GM12865 (cell line): ENCODE data around the gene OPN4.

Experiments
- DNase-seq: peaks from one replicate; pipeline ENCODE4 v3.0.0; 2010; ENCODE audit warnings: low read depth
- H3K4me3 ChIP-seq: 2 replicates; pipeline ENCODE4 v1.5.1; 2011; ENCODE audit warnings: mild to moderate bottlenecking, low read depth, low read length, control low read depth
- TF ChIP-seq, protein P1 (sequence below): IDR thresholded peaks from 2 replicates; pipeline ENCODE4 v1.5.1; 2011; ENCODE audit warnings: low read length, control low read depth, low read depth, inconsistent platforms; ENCODE audit not compliant: insufficient read depth; ENCODE audit errors: missing control alignments

The OPN4 gene

GRCh38 chr10:86653379-86653778 lies 968 bp upstream of the OPN4 start:
- no peak overlapping the region for H3K4me3 ChIP-seq
- TF ChIP-seq, protein P1, sequence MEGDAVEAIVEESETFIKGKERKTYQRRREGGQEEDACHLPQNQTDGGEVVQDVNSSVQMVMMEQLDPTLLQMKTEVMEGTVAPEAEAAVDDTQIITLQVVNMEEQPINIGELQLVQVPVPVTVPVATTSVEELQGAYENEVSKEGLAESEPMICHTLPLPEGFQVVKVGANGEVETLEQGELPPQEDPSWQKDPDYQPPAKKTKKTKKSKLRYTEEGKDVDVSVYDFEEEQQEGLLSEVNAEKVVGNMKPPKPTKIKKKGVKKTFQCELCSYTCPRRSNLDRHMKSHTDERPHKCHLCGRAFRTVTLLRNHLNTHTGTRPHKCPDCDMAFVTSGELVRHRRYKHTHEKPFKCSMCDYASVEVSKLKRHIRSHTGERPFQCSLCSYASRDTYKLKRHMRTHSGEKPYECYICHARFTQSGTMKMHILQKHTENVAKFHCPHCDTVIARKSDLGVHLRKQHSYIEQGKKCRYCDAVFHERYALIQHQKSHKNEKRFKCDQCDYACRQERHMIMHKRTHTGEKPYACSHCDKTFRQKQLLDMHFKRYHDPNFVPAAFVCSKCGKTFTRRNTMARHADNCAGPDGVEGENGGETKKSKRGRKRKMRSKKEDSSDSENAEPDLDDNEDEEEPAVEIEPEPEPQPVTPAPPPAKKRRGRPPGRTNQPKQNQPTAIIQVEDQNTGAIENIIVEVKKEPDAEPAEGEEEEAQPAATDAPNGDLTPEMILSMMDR, result no peak
- DNase-seq, result no peak

- no peak overlapping the region for H3K4me3 ChIP-seq
- TF ChIP-seq, protein P1, result no peak
- DNase-seq, result no peak
These were observed 360 bp upstream of the OPN4 start for GRCh38 chr10:86653987-86654386.

DNA sequence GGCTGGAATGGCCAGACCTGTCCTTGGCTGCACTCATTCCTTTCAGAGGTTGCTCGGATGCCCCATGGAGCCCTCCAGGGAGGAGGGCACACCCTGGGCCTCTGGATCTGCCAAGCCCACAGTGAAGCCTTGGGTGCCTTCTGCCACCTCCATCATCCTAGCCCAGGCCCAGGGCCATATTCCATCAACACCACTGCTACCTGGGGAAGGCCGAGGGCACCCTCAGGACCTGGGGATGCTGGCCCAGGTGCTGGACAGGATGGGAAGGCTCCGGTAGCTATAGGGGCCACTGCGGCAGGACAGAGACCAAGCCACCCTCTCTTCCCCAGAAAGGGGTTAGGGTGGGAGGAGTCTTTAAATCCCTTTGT lies 810 bp downstream of the OPN4 start:
- no peak for DNase-seq
- no peak overlapping the region for H3K4me3 ChIP-seq
- TF ChIP-seq, protein P1, result no peak

GRCh38 chr10:86655596-86655995 lies 1.2 kb downstream of the OPN4 start:
- H3K4me3 ChIP-seq, result no peak overlapping the region
- DNase-seq, result no peak
- TF ChIP-seq, protein P1, result no peak

GRCh38 chr10:86657011-86657395 lies 2.7 kb downstream of the OPN4 start:
- no peak for DNase-seq
- H3K4me3 ChIP-seq, result no peak overlapping the region
- TF ChIP-seq, protein P1, result no peak

DNA sequence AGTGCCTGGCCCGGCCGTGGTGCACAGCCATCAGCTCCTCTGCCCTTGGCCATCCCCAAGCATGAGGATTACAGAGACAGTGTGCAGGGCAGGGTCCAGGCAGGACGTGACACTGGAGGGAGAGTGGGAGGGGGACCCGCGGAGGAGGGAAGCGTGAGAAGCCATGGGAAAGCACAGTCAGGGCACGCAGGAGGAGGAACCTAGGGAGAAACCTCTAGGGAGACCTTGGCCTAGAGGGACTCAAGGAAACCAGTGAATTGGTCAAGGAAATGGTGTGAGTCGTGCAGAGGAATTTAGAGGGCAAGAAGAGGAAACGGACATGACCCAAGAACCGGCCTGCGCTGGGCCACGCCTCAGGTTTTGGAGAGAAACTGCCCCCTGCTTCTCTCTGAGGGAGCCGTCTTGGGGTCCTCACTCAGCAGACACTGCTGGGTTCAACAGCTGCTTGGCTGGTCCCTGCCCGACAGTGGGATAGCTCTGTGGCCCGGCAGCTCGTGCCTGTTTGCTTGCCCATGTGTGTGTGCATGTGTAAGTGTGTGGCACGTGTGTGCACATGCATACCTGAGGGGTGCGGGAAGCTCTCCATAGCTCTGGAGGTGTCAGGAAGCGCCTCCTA lies 3.2 kb downstream of the OPN4 start:
- TF ChIP-seq, protein P1, result no peak
- no peak overlapping the region for H3K4me3 ChIP-seq
- DNase-seq, result no peak

DNA sequence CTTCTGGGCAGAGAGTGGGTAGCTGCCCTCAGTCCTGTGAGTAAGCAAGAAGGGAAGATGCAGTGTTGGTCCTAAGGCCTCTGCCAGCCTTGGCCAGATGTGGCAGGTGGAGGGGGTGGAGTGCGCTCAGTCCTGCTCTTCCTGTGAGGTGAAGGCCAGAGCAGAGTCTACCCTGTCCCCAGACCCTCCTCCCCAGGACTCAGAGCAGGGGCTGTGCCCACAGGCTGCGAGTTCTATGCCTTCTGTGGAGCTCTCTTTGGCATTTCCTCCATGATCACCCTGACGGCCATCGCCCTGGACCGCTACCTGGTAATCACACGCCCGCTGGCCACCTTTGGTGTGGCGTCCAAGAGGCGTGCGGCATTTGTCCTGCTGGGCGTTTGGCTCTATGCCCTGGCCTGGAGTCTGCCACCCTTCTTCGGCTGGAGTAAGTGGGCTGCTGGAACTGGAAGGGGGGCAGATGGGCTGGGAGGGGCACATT lies 4.0 kb downstream of the OPN4 start:
- no peak overlapping the region for H3K4me3 ChIP-seq
- DNase-seq, result no peak
- TF ChIP-seq, protein P1, result no peak
